Urinary bladder (tissue), 4 donors: Measurements from ENCODE around the gene PTPDC1. TPM values are rescaled to one million over a fixed set of nuclear protein-coding genes. Genes with fewer than 3 reads are reported as not detected.
"Not testable (repeated sequence)": the region's sequence is repeated elsewhere in the genome, so short reads cannot be mapped to it uniquely, and the experiment has no call there.

Experiments used
- DNase-seq: peaks from one replicate; pipeline ENCODE4 v3.0.0-alpha.2; 2015; ENCODE audit errors: extremely low spot score
- H3K27ac ChIP-seq: one replicate; pipeline ENCODE4 v1.5.1; 2013; ENCODE audit warnings: low read depth, mild to moderate bottlenecking, moderate library complexity
- H3K36me3 ChIP-seq: one replicate; pipeline ENCODE4 v1.6.1; 2013; ENCODE audit warnings: mild to moderate bottlenecking, moderate library complexity; ENCODE audit not compliant: insufficient read depth
- H3K4me1 ChIP-seq: one replicate; pipeline ENCODE4 v1.6.1; 2013; ENCODE audit warnings: mild to moderate bottlenecking, moderate library complexity; ENCODE audit not compliant: insufficient read depth
- H3K4me3 ChIP-seq: one replicate; pipeline ENCODE4 v1.5.1; 2013; ENCODE audit warnings: low read depth, low read length
- WGBS: extraction: QIAGEN DNeasy Blood & Tissue Kit; methylation state at CpG from one replicate; pipeline ENCODE4 v1.1.7; 2013; 5-methylcytosine and 5-hydroxymethylcytosine counted together
- polyA plus RNA-seq: library from polyadenylated mRNA; stranded (reverse); fragments of 200-250 nt; gene quantifications from one replicate; pipeline ENCODE4 v1.2.3, GENCODE V29; 2013
- total RNA-seq: library from RNA; depleted of rRNA; stranded (reverse); fragments of >200 nt; gene quantifications from one replicate; pipeline ENCODE4 v1.2.3, GENCODE V29; 2014
- donor health status: healthy with polysubstance abuse.
- donor health status: healthy.

PTPDC1 gene
- total and polyA plus RNA-seq, 2 donors = 3.5 to 25.1 TPM

DNA sequence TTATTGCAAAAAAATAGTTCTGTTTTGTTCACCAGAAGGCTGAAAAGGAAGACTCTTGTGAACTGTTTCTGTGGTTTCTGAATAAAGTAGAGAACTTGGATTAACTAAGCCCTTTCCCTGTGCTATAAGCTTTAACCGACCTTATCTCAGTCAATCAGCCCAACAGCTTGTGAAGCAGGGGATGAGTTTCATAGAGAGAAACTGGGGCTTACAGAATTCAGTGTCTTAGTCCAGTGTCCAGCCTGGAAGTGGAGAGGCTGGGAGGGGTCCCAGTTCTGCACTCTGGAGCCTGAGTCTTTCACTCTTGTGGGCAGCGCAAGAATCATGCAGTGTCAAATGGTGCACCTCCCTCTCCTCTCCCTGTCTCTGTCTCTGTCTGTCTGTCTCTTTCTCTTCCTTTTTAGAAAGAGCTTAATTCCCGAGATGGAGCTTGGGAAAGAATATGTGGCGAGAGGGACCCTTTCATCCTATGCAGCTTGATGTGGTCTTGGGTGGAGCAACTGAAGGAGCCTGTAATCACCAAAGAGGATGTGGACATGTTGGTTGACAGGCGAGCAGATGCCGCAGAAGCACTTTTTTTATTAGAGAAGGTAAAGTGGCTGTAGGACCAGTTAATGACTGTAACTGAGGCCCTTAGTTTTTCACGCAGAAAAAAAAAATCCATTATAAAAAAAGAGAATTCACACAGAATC lies 17.0 kb downstream of the PTPDC1 start:
- no peak overlapping the region for H3K27ac ChIP-seq

DNA sequence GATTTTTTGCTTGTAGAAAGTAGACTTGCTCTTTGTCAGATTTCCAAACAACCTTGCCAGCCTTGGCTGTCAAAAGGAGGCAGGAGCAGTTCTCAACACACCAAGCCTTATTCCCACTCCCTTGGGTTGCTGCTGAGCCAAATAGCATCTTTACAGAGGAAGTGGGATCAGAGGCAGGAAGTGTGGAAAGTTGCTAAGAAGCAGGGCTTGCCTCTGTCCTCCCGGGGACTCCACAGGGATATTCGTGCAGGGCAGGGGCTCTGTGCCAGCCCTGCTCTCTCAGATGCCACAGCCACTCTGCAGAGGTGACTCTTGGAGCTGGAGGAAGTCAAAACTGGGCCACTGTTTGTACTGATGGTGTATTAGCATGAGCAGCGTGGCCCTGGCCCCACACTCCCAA lies 24.3 kb downstream of the PTPDC1 start:
- Histone ChIP-seq H3K4me1 (no peaks in the 10 kb centered on the region), H3K4me3 (no peak overlapping the region), H3K27ac (no peak overlapping the region), H3K36me3 (peaks cover 2% of the 10 kb centered on the region)
- no peak for DNase-seq
- WGBS = 38% methylated on average over 3 of the region's 3 CpGs

More for the DNA sequence above, 17.0 kb downstream of the PTPDC1 start:
- DNase-seq = no peak
- Histone ChIP-seq H3K4me1 (no peaks in the 10 kb centered on the region), H3K4me3 (no peak overlapping the region), H3K36me3 (peaks cover 2% of the 10 kb centered on the region)
- 82% methylated on average over 7 of the region's 7 CpGs for WGBS

DNA sequence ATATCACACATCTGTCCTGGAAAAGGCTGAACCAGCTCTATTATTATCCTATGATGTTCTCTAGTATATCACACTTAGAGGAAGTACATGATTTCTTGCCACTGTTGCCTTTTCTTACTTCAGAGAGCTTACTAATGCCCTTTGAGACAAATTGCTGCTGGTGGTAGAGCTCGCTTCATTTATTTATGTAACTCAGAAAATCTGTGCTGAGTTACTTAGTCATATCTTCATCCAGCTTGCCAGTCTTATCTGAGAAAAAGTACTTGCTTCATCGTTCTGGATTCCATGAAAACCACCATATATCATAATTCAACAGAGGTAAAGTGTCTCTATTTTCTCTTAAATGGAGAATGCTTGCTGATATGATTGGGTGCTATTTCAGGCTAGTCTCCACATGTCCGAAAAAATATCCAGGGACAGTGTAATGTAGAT lies 26.6 kb downstream of the PTPDC1 start:
- no peaks in the 10 kb centered on the region for H3K36me3 ChIP-seq
- no peak overlapping the region for H3K27ac ChIP-seq
- 63% methylated on average over 3 of the region's 3 CpGs for WGBS
- no peak overlapping the region for H3K4me3 ChIP-seq
- H3K4me1 ChIP-seq = no peaks in the 10 kb centered on the region
- no peak for DNase-seq

DNA sequence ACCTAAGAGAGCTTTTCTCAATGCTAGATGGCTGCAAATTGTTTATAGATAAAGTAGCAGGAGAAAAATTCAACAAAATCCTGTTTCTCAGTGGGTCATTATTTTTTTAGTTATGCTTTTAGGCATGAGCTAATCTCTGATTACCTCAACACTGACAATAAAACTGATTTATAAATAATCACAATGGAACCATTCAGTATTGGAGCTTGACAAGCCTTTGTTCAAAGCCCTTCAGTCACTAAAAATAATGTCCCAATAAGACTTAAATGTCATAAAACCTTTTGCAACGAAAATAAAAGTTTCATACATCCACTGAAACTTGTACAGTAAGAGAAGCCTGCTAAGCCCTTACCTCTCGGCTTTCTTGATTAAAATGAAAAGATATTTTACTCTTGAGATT lies 27.2 kb downstream of the PTPDC1 start:
- Histone ChIP-seq H3K27ac (no peak overlapping the region), H3K36me3 (no peaks in the 10 kb centered on the region), H3K4me1 (no peaks in the 10 kb centered on the region), H3K4me3 (no peak overlapping the region)
- no peak for DNase-seq
- 72% methylated on average over 2 of the region's 2 CpGs for WGBS

DNA sequence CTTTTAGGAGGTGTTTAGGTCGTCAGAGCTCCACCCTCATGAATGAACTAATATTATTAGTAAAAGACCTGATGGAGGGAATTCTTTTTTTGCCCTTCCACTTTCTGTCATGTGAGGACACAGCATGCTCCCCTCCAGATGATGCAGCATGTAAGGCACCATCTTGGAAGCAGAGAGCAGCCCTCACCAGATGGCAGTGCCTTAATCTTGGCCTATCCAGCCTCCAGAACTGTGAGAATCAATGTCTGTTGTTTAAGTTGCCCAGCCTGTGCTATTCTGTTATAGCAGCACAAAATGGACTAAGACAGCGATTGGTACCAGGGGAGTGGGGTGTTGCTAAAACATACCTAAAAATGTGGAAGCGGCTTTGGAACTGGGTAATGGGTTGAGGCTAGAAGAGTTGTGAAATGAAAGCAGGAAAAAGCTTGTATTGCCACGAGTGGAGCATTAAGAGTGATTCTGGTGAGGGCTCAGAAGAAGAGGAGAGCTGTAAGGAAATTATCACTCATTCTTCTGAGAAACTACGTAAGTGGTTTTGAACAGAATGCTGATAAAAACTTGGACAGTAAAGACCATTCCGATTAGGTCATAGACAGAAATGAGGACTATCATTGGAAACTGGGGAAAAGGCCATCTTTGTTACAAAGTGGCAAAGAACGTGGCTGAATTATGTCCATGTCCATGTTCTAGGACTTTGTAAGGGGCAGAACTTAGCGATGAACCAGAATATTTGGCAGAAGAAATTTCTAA lies 28.6 kb downstream of the PTPDC1 start:
- Histone ChIP-seq H3K36me3 (no peaks in the 10 kb centered on the region), H3K4me1 (no peaks in the 10 kb centered on the region), H3K27ac (no peak overlapping the region), H3K4me3 (no peak overlapping the region)
- WGBS = 91% methylated on average over 8 of the region's 8 CpGs
- DNase-seq = no peak

DNA sequence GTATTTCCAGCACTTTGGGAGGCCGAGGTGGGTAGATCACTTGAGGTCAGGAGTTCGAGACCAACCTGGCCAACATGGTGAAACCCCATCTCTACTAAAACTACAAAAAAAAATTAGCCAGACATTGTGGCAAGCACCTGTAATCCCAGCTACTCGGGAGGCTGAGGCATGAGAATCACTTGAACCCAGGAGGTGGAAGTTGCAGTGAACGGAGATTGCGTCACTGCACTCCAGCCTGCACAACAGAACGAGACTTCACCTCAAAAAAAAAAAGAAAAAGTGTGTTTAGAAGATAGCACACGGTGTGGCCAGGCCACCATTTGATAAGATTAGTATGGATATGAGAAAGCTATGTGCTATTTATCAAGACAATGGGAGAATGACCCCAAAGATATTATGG lies 35.8 kb downstream of the PTPDC1 start:
- 93% methylated on average over 7 of the region's 7 CpGs for WGBS
- not testable (repeated sequence) for DNase-seq, H3K27ac ChIP-seq, H3K4me1 ChIP-seq, H3K4me3 ChIP-seq, H3K36me3 ChIP-seq

DNA sequence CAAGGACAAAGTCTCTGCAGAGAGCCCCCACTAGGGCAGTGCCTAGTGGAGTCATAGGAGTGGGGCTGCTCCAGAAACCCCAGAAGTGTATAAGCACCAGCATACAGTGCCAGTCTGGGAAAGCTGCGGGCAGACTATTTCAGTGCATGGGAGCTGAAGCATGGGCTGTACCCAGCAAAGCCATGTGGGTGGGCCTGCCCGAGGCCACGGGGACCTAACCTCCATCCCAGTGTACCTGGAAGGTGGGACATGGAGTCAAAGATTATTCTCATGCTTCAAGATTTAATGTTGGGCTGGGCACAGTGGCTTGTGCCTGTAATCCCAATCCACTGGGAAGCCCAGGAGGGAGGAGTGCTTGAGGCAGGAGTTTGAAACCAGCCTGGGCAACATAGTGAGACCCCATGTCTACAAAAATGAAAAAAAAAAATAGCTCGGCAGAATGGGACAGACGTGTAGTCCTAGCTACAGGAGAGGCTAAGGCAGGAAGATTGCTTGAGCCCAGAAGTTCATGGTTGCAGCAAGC lies 36.7 kb downstream of the PTPDC1 start:
- H3K27ac ChIP-seq = no peak overlapping the region
- no peaks in the 10 kb centered on the region for H3K4me1 ChIP-seq
- no peak overlapping the region for H3K4me3 ChIP-seq
- H3K36me3 ChIP-seq = peaks cover 2% of the 10 kb centered on the region
- WGBS = 97% methylated on average over 5 of the region's 5 CpGs
- DNase-seq = no peak

DNA sequence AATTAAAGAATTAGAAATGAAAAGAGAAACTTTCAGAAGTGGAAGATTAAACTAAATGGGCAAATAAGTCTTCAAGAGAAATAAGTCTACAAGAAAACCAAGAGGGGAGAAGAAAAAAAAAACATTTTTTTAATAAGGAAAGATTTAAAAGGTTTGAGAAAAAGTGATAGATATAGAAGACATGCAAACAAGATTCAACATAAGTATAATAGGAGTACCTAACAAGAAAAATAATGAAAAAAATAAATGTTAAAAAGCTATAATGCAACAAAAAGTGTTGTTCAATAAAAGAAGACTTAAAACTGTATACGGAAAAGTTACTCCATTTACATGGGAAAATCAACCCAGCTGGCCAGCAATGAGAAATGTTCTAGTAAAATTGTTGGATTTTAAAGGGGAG lies 42.6 kb downstream of the PTPDC1 start:
- Histone ChIP-seq H3K36me3 (peaks cover 2% of the 10 kb centered on the region), H3K27ac (no peak overlapping the region), H3K4me3 (no peak overlapping the region), H3K4me1 (no peaks in the 10 kb centered on the region)
- 96% methylated on average over 1 of the region's 1 CpG for WGBS
- no peak for DNase-seq

DNA sequence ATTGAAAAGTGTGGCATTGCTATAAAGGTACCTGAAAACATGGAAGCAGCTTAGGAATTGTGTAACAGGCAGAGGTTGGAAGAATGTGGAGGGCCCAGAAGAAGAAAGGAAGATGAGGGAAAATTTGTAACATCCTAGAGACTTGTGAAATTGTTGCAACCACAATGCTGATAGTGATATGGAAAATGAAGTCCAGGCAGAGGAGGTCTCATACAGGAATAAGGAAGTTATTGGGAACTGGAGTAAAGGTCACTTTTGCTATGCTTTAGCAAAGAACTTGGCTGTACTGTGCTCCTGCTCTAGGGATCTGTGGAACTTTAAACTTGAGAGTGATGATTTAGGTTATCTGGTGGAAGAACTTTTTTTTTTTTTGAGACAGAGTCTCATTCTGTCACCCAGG lies 43.5 kb downstream of the PTPDC1 start:
- DNase-seq = no peak
- H3K4me3 ChIP-seq = no peak overlapping the region
- no peak overlapping the region for H3K27ac ChIP-seq
- no peaks in the 10 kb centered on the region for H3K4me1 ChIP-seq
- H3K36me3 ChIP-seq = peaks cover 2% of the 10 kb centered on the region

DNA sequence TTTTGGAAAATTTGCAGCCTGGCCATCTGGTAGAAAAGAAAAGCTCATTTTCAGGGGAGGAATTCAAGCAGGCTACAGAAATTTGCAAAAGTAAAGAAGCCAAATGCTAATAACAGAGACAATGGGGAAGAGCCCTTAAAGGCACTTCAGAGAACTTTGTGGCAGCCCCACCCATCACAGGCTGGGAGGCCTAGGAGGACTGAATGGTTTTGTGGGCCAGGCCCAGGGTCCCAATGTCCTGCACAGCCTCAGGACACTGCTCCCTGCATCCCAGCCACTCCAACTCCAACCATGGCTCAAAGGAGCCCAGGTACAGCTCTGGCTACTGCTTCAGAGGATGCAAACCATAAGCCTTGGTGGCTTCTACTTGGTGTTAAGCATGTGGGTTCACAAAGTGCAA lies 44.3 kb downstream of the PTPDC1 start:
- Histone ChIP-seq H3K4me1 (no peaks in the 10 kb centered on the region), H3K36me3 (peaks cover 2% of the 10 kb centered on the region), H3K4me3 (no peak overlapping the region), H3K27ac (no peak overlapping the region)
- DNase-seq = no peak

DNA sequence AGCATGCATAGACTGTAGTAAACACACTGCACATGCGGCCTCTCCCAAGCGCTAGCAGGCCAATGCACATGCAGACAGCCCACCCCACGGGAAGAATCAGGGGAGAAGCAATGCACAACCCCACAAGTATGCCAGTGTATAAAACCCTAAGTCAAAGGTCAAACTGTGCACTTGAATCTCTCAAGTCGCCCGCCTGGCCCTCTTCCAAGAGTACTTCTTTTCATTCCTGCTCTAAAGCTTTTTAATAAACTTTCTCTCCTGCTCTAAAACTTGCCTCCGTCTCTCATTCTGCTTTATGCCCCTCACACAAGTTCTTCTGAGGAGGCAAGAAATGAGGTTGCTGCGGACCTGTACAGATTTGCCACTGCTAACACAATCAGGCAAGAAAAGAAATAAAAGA lies 50.4 kb downstream of the PTPDC1 start:
- Histone ChIP-seq H3K36me3 (no peaks in the 10 kb centered on the region), H3K4me3 (no peak overlapping the region), H3K4me1 (no peaks in the 10 kb centered on the region), H3K27ac (no peak overlapping the region)
- WGBS = 72% methylated on average over 7 of the region's 7 CpGs
- no peak for DNase-seq

DNA sequence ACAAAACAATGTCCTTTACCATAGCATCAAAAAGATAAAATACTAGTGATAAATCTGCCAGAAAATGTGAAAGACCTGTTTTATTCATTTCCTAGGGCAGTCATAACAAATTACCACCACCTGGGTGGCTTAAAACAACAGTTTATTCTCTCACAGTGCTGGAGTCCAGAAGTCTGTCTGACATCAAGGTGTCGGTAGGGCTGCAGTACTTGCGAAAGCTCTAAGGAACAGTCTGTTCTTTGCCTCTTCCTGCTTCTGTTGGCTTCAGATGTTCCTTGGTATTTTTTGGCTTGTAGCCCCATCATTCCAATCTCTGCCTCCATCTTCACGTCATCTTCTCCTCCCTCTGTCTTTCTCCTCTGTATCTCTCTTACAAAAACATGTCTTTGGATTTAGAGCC lies 51.0 kb downstream of the PTPDC1 start:
- no peaks in the 10 kb centered on the region for H3K36me3 ChIP-seq
- 40% methylated on average over 3 of the region's 3 CpGs for WGBS
- no peak overlapping the region for H3K27ac ChIP-seq
- no peak for DNase-seq
- no peaks in the 10 kb centered on the region for H3K4me1 ChIP-seq
- H3K4me3 ChIP-seq = no peak overlapping the region

DNA sequence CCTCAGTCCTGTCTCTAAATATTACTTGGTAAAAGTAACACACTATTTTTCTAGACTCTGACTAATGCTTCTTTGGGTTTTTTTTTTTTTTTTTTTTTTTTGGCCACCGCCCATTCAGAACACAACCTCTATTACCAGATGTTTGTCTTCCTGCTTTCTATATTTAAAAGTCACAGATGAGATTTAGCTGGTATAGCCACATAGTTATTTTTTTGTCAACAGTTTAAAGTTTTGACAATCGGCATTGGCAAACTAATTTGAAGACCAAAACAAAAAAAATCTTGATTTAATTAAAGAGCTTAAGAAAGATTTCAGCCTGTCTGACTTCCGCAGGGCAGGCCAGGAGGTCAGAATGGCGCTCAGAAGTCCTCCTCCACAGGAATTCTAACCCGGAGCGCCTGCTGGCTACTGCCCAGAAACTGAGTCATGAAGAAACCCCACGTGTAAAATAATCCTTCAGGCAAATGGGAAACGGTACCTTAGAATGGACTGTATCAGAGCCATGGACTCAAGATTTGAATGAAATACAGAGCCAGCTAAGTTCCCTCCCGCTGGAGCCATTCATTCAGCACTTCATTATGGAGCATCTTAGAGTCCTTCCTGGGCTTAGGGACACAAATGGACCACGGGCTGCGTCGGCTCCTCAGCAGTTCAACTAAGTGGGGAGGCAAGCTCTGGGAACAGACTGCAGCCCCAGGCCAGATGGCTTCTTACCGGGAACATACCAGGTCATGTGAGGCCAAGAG lies 55.6 kb downstream of the PTPDC1 start:
- WGBS = 16% methylated on average over 13 of the region's 13 CpGs
- no peaks in the 10 kb centered on the region for H3K4me1 ChIP-seq
- peak; percentile 33 for DNase-seq
- peak overlapping the region; percentile 65 for H3K27ac ChIP-seq
- no peaks in the 10 kb centered on the region for H3K36me3 ChIP-seq
- no peak overlapping the region for H3K4me3 ChIP-seq

DNA sequence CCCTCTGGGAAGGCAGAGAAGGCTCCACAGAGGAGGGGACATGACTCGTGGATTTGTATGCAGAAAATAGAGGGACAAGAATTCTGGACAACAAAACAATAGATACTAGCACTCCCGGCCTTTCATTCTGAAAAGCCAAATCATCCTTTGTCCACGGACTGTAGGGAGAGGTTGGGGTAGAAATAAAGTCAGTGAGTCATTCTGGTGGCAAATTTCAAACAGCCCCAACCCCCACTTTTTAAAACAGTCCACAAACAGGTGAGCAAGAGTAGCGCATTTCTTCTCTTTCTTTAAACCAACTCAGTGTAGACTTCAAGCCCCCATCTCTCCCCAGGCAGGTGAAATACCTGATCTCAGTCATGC lies 56.1 kb downstream of the PTPDC1 start:
- no peaks in the 10 kb centered on the region for H3K4me1 ChIP-seq
- H3K27ac ChIP-seq = peak overlapping the region; percentile 65
- WGBS = 42% methylated on average over 4 of the region's 4 CpGs
- no peak overlapping the region for H3K4me3 ChIP-seq
- DNase-seq = no peak
- no peaks in the 10 kb centered on the region for H3K36me3 ChIP-seq
